Jurkat, Clone E6-1 (cell line): ENCODE data around the gene SPTBN4.
"Not testable (repeated sequence)": the region's sequence is repeated elsewhere in the genome, so short reads cannot be mapped to it uniquely, and the experiment has no call there.

Experiments
- DNase-seq: peaks from one replicate; pipeline ENCODE4 v3.0.0-alpha.2; 2011; ENCODE audit warnings: low read depth, low spot score
- H3K4me3 ChIP-seq: 2 replicates; pipeline ENCODE4 v1.5.1; 2011; ENCODE audit warnings: mild to moderate bottlenecking, low read length, control low read depth, moderate library complexity

SPTBN4 gene

GRCh38 chr19:40433391-40434216 is 33.2 kb upstream of the SPTBN4 start:
- DNase-seq = no peak
- no peak overlapping the region for H3K4me3 ChIP-seq

DNA sequence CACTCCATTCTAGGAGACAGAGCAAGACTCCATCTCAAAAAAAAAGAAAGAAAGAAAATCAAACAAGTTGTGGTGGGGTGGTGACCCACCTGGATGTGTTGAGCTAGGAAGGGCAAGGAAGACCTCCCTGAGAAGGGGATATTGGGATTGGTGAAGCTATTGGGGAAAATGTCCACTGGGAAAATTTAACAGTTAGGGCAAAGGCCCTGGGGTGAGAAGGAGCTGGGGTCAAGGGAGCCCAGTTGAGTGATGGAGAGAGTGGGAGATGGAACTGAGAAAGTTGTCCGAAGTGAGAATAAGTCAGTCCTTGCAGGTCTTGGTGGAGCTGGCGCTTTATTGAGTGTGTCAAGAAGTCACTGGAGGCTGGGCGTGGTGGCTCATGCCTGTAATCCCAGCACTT is 28.5 kb upstream of the SPTBN4 start:
- no peak for DNase-seq

GRCh38 chr19:40441719-40442253 is 25.0 kb upstream of the SPTBN4 start:
- no peak for DNase-seq
- H3K4me3 ChIP-seq = no peak overlapping the region

More for the DNA sequence above, 28.5 kb upstream of the SPTBN4 start:
- no peak overlapping the region for H3K4me3 ChIP-seq

GRCh38 chr19:40442328-40443130 is 24.3 kb upstream of the SPTBN4 start:
- no peak for DNase-seq
- H3K4me3 ChIP-seq = peak overlapping the region; percentile 97

- peak overlapping the region; percentile 97 for H3K4me3 ChIP-seq
- peak; percentile 99 for DNase-seq
Measured at GRCh38 chr19:40443131-40443999, 23.4 kb upstream of the SPTBN4 start.

- H3K4me3 ChIP-seq = peak within 1 kb of the TSS; percentile 97
- DNase-seq = peak; percentile 91
Measured at GRCh38 chr19:40444000-40444824, 22.6 kb upstream of the SPTBN4 start, which contains the start of gene SERTAD3. SERTAD3 (minus strand) TSS chr19:40444335; CDS start chr19:40442080, 2,255 bp downstream.

DNA sequence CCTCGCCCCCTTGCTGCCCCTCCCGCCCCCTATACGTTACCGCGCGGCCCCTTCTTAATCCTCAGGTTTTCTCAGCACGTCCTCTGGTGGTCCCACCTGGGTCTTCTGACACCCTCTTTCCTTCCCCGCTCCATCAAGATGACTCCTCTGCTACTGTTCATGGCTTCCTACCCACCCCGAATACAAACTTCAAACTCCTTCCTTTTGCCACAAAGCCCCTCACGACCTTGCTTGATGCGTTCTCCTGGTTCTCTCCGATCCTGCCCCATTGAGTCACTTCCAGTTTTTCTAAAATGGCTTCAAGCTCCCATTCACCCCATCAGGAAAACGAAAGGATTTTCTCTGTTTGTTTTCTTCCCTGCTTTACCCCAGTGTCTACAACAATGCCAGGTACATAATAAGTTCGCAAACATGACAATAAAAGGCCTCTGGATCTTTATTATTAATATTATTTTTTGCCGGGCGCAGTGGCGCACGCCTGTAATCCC is 21.9 kb upstream of the SPTBN4 start:
- no peak for DNase-seq
- H3K4me3 ChIP-seq = peak overlapping the region; percentile 97

DNA sequence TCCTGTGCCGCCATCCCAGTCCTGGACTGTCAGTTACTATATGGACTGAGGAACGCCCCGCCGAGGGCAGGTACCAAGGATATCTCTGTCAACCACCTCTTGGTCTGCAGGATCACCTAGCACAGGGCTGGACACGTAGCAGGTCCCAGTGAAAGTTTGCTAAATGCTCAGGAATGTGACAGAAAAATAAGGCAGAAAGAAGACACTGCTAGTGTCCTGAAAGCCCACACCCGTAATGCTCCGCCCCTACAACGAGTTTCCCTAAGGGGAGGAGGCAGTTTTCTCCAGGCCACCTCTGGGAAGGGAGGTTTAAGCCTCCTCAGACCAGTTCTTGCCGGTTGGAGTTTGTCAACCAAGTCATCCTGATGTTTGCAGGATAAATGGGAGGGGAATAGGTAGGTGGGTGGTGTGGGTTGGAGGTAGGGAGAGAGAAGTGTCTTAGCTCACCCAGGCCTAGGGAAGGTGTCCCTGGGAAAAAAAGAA is 21.0 kb upstream of the SPTBN4 start:
- DNase-seq = no peak
- H3K4me3 ChIP-seq = no peak overlapping the region

DNA sequence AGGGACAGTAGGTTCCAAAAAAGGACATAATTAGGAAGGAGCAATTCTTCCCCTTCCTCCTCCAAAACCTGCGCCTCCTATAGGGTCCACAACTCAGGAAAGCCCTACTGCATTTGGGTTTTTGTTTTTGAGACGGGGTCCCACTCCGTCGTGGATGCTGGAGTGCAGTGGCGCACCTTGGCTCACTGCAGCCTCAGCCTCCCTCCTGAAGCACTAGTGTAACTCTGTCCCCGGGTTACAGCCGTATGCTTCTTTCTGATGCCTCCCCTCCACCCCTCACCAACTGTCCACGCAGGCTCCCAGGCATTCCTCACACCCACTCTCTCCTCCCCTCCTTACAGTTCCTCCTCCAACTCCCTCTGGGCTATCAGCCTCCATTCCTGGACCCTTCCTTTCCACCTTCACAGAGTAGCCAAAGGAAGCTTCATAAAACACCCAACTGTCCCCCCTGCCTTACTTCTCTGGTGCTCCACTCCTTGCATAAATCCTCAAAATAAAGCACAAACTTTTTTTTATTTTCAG is 20.5 kb upstream of the SPTBN4 start:
- DNase-seq = no peak
- no peak overlapping the region for H3K4me3 ChIP-seq

GRCh38 chr19:40449506-40449905 is 17.3 kb upstream of the SPTBN4 start:
- no peak overlapping the region for H3K4me3 ChIP-seq
- DNase-seq = no peak

GRCh38 chr19:40450664-40451063 is 16.1 kb upstream of the SPTBN4 start:
- no peak overlapping the region for H3K4me3 ChIP-seq
- no peak for DNase-seq

DNA sequence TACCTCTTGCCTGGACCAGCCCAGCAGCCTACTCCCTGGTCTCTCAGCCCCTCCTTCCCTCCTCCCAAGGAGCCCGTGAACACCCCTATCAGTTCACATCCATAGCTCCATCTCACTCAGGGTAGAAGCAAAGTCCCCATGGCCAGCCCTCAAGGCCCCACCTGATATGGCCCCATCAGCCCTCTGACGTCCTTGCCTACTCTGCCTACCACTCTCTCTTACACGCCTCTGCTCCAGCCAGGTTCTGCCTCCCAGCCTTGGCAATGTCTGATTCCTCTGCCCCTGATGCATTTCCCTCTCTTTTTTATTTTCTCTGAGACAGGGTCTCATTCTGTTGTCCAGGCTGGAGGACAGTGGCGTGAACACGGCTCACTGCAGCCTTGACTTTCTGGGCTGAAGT is 14.8 kb upstream of the SPTBN4 start:
- DNase-seq = no peak
- no peak overlapping the region for H3K4me3 ChIP-seq

DNA sequence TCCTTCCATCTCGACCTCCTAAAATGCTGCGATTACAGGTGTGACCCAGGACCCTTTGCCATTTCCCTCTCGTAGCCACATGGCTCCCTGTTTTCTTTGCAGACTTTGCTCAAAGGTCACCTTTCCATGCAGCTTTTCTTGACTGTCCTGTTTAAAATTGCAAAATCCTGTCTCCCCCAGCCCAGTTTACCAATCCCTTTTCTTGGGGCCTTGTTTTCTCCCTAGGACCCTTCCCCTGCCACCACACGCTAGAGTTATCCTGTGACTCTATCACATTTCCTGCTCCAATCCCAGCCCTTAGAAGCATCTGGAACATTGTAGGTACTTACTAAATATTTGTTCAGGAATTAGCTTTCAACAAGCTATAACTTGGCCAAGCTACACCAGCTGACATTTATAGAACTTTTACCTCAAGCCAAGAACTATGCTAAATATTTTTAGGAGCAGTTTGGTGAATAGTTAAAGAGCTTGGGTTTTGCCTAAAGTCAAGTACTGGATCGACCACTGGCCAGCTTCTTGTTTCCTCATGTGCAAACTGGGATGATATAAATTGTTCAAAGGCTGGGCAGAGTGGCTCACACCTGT is 13.6 kb upstream of the SPTBN4 start:
- H3K4me3 ChIP-seq = no peak overlapping the region
- no peak for DNase-seq

GRCh38 chr19:40453943-40454342 is 12.9 kb upstream of the SPTBN4 start:
- DNase-seq, H3K4me3 ChIP-seq: not testable (repeated sequence)

GRCh38 chr19:40457048-40457447 is 9.8 kb upstream of the SPTBN4 start:
- H3K4me3 ChIP-seq = no peak overlapping the region
- no peak for DNase-seq

- DNase-seq = no peak
- H3K4me3 ChIP-seq = no peak overlapping the region
Measured at GRCh38 chr19:40457953-40458596, 8.7 kb upstream of the SPTBN4 start.

GRCh38 chr19:40458597-40458974 is 8.2 kb upstream of the SPTBN4 start:
- H3K4me3 ChIP-seq = no peak overlapping the region
- no peak for DNase-seq
